HepG2 (cell line): ENCODE measurements around the gene ACSM5. TPM values are rescaled to one million over a fixed set of nuclear protein-coding genes. Genes with fewer than 3 reads are reported as not detected.

Experiments used
- HMG20A ChIP-seq: IDR thresholded peaks from 2 replicates; pipeline ENCODE4 v1.6.1; 2016; ENCODE audit warnings: borderline replicate concordance
- REPIN1 ChIP-seq: sonication (generic); formaldehyde crosslinking; IDR thresholded peaks from 2 replicates; pipeline ENCODE4 v1.8.0; 2022; ENCODE audit warnings: missing genetic modification reagents, low read depth, mild to moderate bottlenecking, borderline replicate concordance
- TSC22D2 ChIP-seq: sonication (generic); formaldehyde crosslinking; IDR thresholded peaks from 2 replicates; pipeline ENCODE4 v1.5.1; 2020; ENCODE audit warnings: missing genetic modification reagents, mild to moderate bottlenecking, borderline replicate concordance
- ZBTB42 ChIP-seq: sonication (generic); formaldehyde crosslinking; IDR thresholded peaks from 2 replicates; pipeline ENCODE4 v1.5.0; 2020; ENCODE audit warnings: mild to moderate bottlenecking, missing genetic modification reagents
- ZBTB46 ChIP-seq: sonication (generic); formaldehyde crosslinking; IDR thresholded peaks from 2 replicates; pipeline ENCODE4 v1.4.0; 2020; ENCODE audit warnings: mild to moderate bottlenecking, missing genetic modification reagents, borderline replicate concordance
- ZNF550 ChIP-seq: sonication (generic); formaldehyde crosslinking; IDR thresholded peaks from 2 replicates; pipeline ENCODE4 v1.4.0; 2020; ENCODE audit warnings: mild to moderate bottlenecking, missing genetic modification reagents, borderline replicate concordance
- polyA plus RNA-seq, 8 experiments: library from polyadenylated mRNA; depleted of rRNA in 3 of 8; stranded (reverse) in 7 of 8; unstranded in 1 of 8; fragments of >200 nt; fragmentation: Illumina TruSeq in 4 of 8; extraction: Trizol in 4 of 8; gene quantifications; 2 replicates each; pipeline versions ENCODE4 v1.2.1 to v1.2.3, GENCODE V29; 2011 to 2016; ENCODE audit warnings: low read depth in 4 of 8, missing spikeins in 1 of 8, mixed read lengths in 1 of 8; ENCODE audit not compliant: insufficient read depth in 1 of 8
- total RNA-seq, 5 experiments: library from RNA; depleted of rRNA; stranded (reverse); fragments of >200 nt; fragmentation: Illumina TruSeq; extraction: Trizol; gene quantifications; 2 replicates each; pipeline ENCODE4 v1.2.3, GENCODE V29; 2016; ENCODE audit warnings: low read depth in 1 of 5
- TF ChIP-seq, protein P1 (sequence below), 2 experiments: fragments of 450-650 bp in 1 of 2; sonication (generic) in 1 of 2; formaldehyde crosslinking in 1 of 2; IDR thresholded peaks; 2 replicates each; pipeline versions ENCODE4 v1.6.1 to v1.8.0; 2016 to 2022; ENCODE audit warnings: antibody characterized with exemption in 1 of 2, mild to moderate bottlenecking in 1 of 2, missing genetic modification reagents in 1 of 2

Gene ACSM5
- total and polyA plus RNA-seq, 2 of the 13 experiments (the other 11 are each of a cell fraction or from before 2014, with no cell fraction given) = 9.1 to 15.0 TPM

- TF ChIP-seq HMG20A (CRISPR knock-in tag) = no peak
- TF ChIP-seq, protein P1, sequence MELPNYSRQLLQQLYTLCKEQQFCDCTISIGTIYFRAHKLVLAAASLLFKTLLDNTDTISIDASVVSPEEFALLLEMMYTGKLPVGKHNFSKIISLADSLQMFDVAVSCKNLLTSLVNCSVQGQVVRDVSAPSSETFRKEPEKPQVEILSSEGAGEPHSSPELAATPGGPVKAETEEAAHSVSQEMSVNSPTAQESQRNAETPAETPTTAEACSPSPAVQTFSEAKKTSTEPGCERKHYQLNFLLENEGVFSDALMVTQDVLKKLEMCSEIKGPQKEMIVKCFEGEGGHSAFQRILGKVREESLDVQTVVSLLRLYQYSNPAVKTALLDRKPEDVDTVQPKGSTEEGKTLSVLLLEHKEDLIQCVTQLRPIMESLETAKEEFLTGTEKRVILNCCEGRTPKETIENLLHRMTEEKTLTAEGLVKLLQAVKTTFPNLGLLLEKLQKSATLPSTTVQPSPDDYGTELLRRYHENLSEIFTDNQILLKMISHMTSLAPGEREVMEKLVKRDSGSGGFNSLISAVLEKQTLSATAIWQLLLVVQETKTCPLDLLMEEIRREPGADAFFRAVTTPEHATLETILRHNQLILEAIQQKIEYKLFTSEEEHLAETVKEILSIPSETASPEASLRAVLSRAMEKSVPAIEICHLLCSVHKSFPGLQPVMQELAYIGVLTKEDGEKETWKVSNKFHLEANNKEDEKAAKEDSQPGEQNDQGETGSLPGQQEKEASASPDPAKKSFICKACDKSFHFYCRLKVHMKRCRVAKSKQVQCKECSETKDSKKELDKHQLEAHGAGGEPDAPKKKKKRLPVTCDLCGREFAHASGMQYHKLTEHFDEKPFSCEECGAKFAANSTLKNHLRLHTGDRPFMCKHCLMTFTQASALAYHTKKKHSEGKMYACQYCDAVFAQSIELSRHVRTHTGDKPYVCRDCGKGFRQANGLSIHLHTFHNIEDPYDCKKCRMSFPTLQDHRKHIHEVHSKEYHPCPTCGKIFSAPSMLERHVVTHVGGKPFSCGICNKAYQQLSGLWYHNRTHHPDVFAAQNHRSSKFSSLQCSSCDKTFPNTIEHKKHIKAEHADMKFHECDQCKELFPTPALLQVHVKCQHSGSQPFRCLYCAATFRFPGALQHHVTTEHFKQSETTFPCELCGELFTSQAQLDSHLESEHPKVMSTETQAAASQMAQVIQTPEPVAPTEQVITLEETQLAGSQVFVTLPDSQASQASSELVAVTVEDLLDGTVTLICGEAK (IDR thresholded peaks at IDR 0.05) = 0 out of 2 replicates have a peak, but pooled peaks have one; percentile 6
- TF ChIP-seq, protein P1 (CRISPR knock-in tag; IDR thresholded peaks at IDR 0.05) = peak; percentile 67; the same call in 1 of the 2 replicates
- no peak for TF ChIP-seq ZBTB42 (CRISPR knock-in tag)
- no peak for TF ChIP-seq REPIN1
- TF ChIP-seq ZBTB46 (CRISPR knock-in tag) = no peak
- no peak for TF ChIP-seq ZNF550 (CRISPR knock-in tag)
- no peak for TF ChIP-seq TSC22D2
- TF ChIP-seq, all 625 proteins: peak for 3
Measured at GRCh38 chr16:20485408-20485807, 76.1 kb downstream of the ACSM5 start (continued).

Other genes starting within 250 kb of the ACSM5 start
- 0.69 and 0.88 TPM in 2 replicates for gene GP2, start 82.0 kb upstream of the ACSM5 start, total RNA-seq (2016; rRNA removed; fragmentation: Illumina TruSeq; extraction: Trizol)
- gene GP2, start 82.0 kb upstream of the ACSM5 start, polyA plus RNA-seq (2011; rRNA removed) = 0.15 and 0.25 TPM in 2 replicates
- gene UMOD, start 56.8 kb upstream of the ACSM5 start, total RNA-seq (2016; rRNA removed; fragmentation: Illumina TruSeq; extraction: Trizol) = not detected in 2 replicates
- not detected in 2 replicates for gene UMOD, start 56.8 kb upstream of the ACSM5 start, polyA plus RNA-seq (2011; rRNA removed)
- not detected in 2 replicates for gene PDILT, start 4.8 kb upstream of the ACSM5 start, total RNA-seq (2016; rRNA removed; fragmentation: Illumina TruSeq; extraction: Trizol)
- gene PDILT, start 4.8 kb upstream of the ACSM5 start, polyA plus RNA-seq (2011; rRNA removed) = 0.12 TPM in 1 of 2 replicates, not detected in the other
- 10.6 and 16.3 TPM in 2 replicates for gene ACSM2A, start 42.0 kb downstream of the ACSM5 start, total RNA-seq (2016; rRNA removed; fragmentation: Illumina TruSeq; extraction: Trizol)
- gene ACSM2A, start 42.0 kb downstream of the ACSM5 start, polyA plus RNA-seq (2011; rRNA removed) = 11.4 and 20.8 TPM in 2 replicates
- 15.0 and 34.0 TPM in 2 replicates for gene ACSM2B, start 166.8 kb downstream of the ACSM5 start, total RNA-seq (2016; rRNA removed; fragmentation: Illumina TruSeq; extraction: Trizol)
- gene ACSM2B, start 166.8 kb downstream of the ACSM5 start, polyA plus RNA-seq (2011; rRNA removed) = 22.9 and 40.2 TPM in 2 replicates